ENCODE results near the gene TSPAN18. TPM values are rescaled to one million over a fixed set of nuclear protein-coding genes. Genes with fewer than 3 reads are reported as not detected.

The TSPAN18 gene
- total RNA-seq, 1 donor from 2014 or later = 12.8 TPM

- no peak for TF ChIP-seq CTCF (IDR thresholded peaks at IDR 0.05)
- TF ChIP-seq POLR2A (IDR thresholded peaks at IDR 0.05) = no peak
- TF ChIP-seq POLR2AphosphoS5 (IDR thresholded peaks at IDR 0.05; ENCODE audit: insufficient read depth in 1 of 2, low read depth in 1 of 2) = no peak
- no peaks in the 10 kb centered on the region for H3K9me3 ChIP-seq
- peaks cover 19% of the 10 kb centered on the region for H3K4me1 ChIP-seq
- no peak overlapping the region for H3K27ac ChIP-seq
- H3K27me3 ChIP-seq = no peaks in the 10 kb centered on the region
- H3K4me3 ChIP-seq = no peak overlapping the region
- intact Hi-C loops (cut with DNase I) = no loop called here
- no peaks in the 10 kb centered on the region for H3K36me3 ChIP-seq
- DNase-seq (ENCODE audit: extremely low spot score in 2 of 2) = no peak
Measured at GRCh38 chr11:44978274-44978960, 251.7 kb downstream of the TSPAN18 start.

GRCh38 chr11:44978961-44979331 is 252.2 kb downstream of the TSPAN18 start:
- no peaks in the 10 kb centered on the region for H3K27me3 ChIP-seq
- H3K36me3 ChIP-seq = no peaks in the 10 kb centered on the region
- DNase-seq (ENCODE audit: extremely low spot score in 2 of 2) = no peak
- H3K9me3 ChIP-seq = no peaks in the 10 kb centered on the region
- TF ChIP-seq POLR2AphosphoS5 (IDR thresholded peaks at IDR 0.05; ENCODE audit: insufficient read depth in 1 of 2, low read depth in 1 of 2) (no peak), CTCF (IDR thresholded peaks at IDR 0.05) (no peak), POLR2A (IDR thresholded peaks at IDR 0.05) (no peak)
- peaks cover 19% of the 10 kb centered on the region for H3K4me1 ChIP-seq
- H3K4me3 ChIP-seq = no peak overlapping the region
- intact Hi-C loops (cut with DNase I) = no loop called here
- H3K27ac ChIP-seq = peak overlapping the region; percentile 38

- H3K4me3 ChIP-seq = no peak overlapping the region
- no peak for TF ChIP-seq POLR2AphosphoS5 (IDR thresholded peaks at IDR 0.05; ENCODE audit: insufficient read depth in 1 of 2, low read depth in 1 of 2)
- TF ChIP-seq CTCF (IDR thresholded peaks at IDR 0.05) = no peak
- TF ChIP-seq POLR2A (IDR thresholded peaks at IDR 0.05) = no peak
- H3K27ac ChIP-seq = peak overlapping the region; percentile 38
- no peaks in the 10 kb centered on the region for H3K27me3 ChIP-seq
- no peaks in the 10 kb centered on the region for H3K9me3 ChIP-seq
- H3K36me3 ChIP-seq = no peaks in the 10 kb centered on the region
- intact Hi-C loops (cut with DNase I) = no loop called here
- DNase-seq (ENCODE audit: extremely low spot score in 2 of 2) = no peak
- H3K4me1 ChIP-seq = peaks cover 19% of the 10 kb centered on the region
Measured at GRCh38 chr11:44979543-44980399, 253.0 kb downstream of the TSPAN18 start.

- no peak overlapping the region for H3K4me3 ChIP-seq
- no peaks in the 10 kb centered on the region for H3K36me3 ChIP-seq
- H3K27me3 ChIP-seq = no peaks in the 10 kb centered on the region
- no peak for DNase-seq (ENCODE audit: extremely low spot score in 2 of 2)
- intact Hi-C loops (cut with DNase I) = no loop called here
- no peak for TF ChIP-seq POLR2A (IDR thresholded peaks at IDR 0.05)
- TF ChIP-seq POLR2AphosphoS5 (IDR thresholded peaks at IDR 0.05; ENCODE audit: insufficient read depth in 1 of 2, low read depth in 1 of 2) = no peak
- no peak for TF ChIP-seq CTCF (IDR thresholded peaks at IDR 0.05)
- H3K9me3 ChIP-seq = no peaks in the 10 kb centered on the region
- no peak overlapping the region for H3K27ac ChIP-seq
- peaks cover 19% of the 10 kb centered on the region for H3K4me1 ChIP-seq
Measured at GRCh38 chr11:44980533-44981427, 254.0 kb downstream of the TSPAN18 start.

Other genes starting within 250 kb of the TSPAN18 start
- 91.6 TPM for gene CD82, start 161.3 kb upstream of the TSPAN18 start, total RNA-seq
- 50.6 TPM for gene TP53I11, start 223.9 kb downstream of the TSPAN18 start, total RNA-seq

All from vagina (tissue), 2 donors.